IPS-18c (cell line): Measurements from ENCODE around the gene RTL9.
"Not testable (repeated sequence)": the region's sequence is repeated elsewhere in the genome, so short reads cannot be mapped to it uniquely, and the experiment has no call there.

Experiments
- H3K4me3 ChIP-seq: 2 replicates; pipeline ENCODE4 v1.7.0; 2013; ENCODE audit warnings: low read depth, mild to moderate bottlenecking, low read length, moderate library complexity; ENCODE audit not compliant: insufficient read depth
- H3K9me3 ChIP-seq: one replicate; pipeline ENCODE4 v1.6.1; 2013; ENCODE audit warnings: mild to moderate bottlenecking, low read length, moderate library complexity; ENCODE audit not compliant: control insufficient read depth, insufficient read depth

The RTL9 gene

GRCh38 chrX:110399497-110399896 is 40.8 kb downstream of the RTL9 start:
- no peak overlapping the region for H3K4me3 ChIP-seq

GRCh38 chrX:110399966-110400365 is 41.3 kb downstream of the RTL9 start:
- no peak overlapping the region for H3K4me3 ChIP-seq
- H3K9me3 ChIP-seq, result no peaks in the 10 kb centered on the region

More at GRCh38 chrX:110399497-110399896, 40.8 kb downstream of the RTL9 start:
- H3K9me3 ChIP-seq, result no peaks in the 10 kb centered on the region

GRCh38 chrX:110401135-110401534 is 42.5 kb downstream of the RTL9 start:
- Histone ChIP-seq H3K4me3 (no peak overlapping the region), H3K9me3 (no peaks in the 10 kb centered on the region)

GRCh38 chrX:110402091-110402849 is 43.6 kb downstream of the RTL9 start:
- no peaks in the 10 kb centered on the region for H3K9me3 ChIP-seq
- H3K4me3 ChIP-seq, result no peak overlapping the region

- no peaks in the 10 kb centered on the region for H3K9me3 ChIP-seq
- no peak overlapping the region for H3K4me3 ChIP-seq
These were observed 44.2 kb downstream of the RTL9 start for GRCh38 chrX:110402850-110403221.

GRCh38 chrX:110403441-110404238 is 45.0 kb downstream of the RTL9 start:
- Histone ChIP-seq H3K4me3 (no peak overlapping the region), H3K9me3 (no peaks in the 10 kb centered on the region)

GRCh38 chrX:110404376-110404775 is 45.7 kb downstream of the RTL9 start:
- Histone ChIP-seq H3K4me3 (no peak overlapping the region), H3K9me3 (no peaks in the 10 kb centered on the region)

- H3K4me3 ChIP-seq, H3K9me3 ChIP-seq: not testable (repeated sequence)
These were observed 47.6 kb downstream of the RTL9 start for GRCh38 chrX:110406250-110406649.

GRCh38 chrX:110406822-110407221 is 48.2 kb downstream of the RTL9 start:
- H3K9me3 ChIP-seq, result no peaks in the 10 kb centered on the region
- H3K4me3 ChIP-seq, result no peak overlapping the region

- Histone ChIP-seq H3K9me3 (no peaks in the 10 kb centered on the region), H3K4me3 (no peak overlapping the region)
These were observed 49.4 kb downstream of the RTL9 start for GRCh38 chrX:110407910-110408545.
